GM18520 (cell line): ENCODE measurements around the gene LDLRAD4.

Experiments used
- ATAC-seq: cut with Tn5 transposase; IDR thresholded peaks from one replicate; pipeline ENCODE4 v1.9.1; 2021; ENCODE audit not compliant: unreplicated experiment

Gene LDLRAD4

GRCh38 chr18:13558124-13558523 lies 339.6 kb downstream of the LDLRAD4 start:
- ATAC-seq: peak; percentile 28

- no peak for ATAC-seq
Measured at GRCh38 chr18:13558790-13559189, 340.2 kb downstream of the LDLRAD4 start.

- ATAC-seq: no peak
Measured at GRCh38 chr18:13559754-13560153, 341.2 kb downstream of the LDLRAD4 start.

- no peak for ATAC-seq
Measured at GRCh38 chr18:13560306-13560705, 341.7 kb downstream of the LDLRAD4 start.

- ATAC-seq: peak; percentile 54
Measured at GRCh38 chr18:13562494-13563029, 344.0 kb downstream of the LDLRAD4 start.

DNA sequence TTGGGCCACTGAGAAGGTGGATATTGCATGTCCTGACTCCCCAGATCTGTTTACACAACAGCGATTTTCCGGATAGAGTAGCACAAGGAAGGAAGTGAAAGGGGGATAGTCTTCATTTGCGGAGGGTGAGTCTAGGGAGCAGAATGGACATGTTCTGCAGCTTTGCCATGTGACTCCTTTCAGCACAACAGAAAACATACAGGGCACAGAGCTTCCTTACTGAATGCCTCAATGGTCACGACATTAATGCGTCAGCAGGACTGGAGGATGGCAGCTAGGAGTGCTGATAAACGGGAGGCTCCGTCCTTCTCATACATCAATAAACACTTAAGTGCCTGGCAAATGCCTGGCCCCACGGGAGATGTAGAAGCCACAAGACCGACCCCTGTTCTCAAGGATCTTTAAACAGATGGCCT lies 344.8 kb downstream of the LDLRAD4 start:
- no peak for ATAC-seq

DNA sequence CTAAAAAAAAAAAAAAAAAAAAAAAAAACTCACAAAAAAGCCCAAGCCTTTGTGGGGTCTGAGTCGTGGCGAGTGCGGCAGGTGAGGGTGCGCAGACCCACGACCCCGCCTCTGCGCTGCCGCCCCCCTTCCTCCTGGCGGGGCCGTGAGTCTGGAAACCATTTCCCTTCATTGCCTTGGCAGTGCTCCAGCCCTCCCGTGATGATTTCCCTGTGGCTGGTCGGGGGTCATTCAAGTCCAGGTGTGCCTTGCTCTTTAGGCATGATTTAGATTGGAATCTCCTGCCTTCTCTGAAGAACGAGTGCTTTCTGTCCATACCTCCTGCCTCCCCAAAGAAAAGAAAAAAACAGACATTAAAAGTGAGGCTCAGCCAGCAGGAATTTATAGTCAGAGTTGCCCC lies 346.0 kb downstream of the LDLRAD4 start:
- ATAC-seq: no peak

DNA sequence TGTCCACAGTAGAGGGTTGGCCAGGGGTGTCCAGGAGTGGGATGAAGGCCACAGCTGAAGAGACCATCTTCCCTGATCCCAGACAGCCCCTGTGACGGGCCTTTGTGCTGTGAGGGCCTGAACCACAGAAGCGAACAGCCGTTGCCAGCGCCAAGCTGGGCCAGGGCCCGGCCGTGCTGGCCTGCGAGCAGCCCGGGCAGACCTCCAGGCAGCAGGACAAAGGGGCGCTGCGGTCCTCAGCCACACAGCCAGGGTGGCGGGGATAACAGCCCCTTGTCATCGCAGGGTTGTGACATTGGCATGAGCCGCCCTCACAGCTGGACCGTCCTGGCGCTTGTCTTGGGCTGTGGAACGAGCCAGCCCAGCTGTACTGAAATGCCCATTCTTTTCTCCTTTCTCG lies 346.7 kb downstream of the LDLRAD4 start:
- ATAC-seq: no peak

DNA sequence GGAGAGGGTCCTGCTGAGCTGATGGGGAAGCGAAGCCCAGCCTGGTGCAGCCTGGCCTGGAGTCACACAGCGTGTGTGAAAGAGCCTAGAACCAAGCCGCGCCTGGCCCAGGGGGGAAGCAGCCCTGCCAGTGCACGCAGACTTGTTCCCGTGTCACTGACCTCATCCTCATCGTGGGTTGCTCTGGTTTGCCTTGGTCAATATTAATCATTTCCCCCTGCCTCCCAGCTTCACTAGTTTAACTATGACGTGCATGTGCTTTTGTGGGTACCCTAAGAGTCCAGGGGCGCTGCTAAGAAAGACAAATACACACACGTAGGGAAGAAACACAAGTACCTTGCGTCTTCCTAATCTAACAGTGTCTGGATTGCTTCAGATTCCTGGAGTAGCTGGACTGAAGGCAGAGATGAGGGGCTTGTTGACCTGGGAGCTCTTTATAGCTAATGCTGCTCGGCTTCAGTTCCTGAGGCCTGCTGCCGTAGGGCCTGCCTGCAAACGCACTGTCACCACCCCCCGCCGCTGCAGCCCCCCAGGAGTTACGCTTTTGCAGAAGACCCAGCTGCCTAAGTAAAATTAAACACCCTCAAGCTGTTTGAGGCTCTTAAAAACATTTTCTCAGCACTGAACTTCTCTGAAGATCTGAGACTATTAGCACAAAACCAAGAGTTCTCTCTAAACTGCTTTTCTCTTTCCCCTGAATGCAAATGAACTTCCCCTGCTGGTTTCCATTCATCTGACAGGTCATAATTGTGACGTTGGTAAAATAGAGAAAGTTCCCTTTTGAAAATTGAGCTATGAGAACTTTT lies 348.6 kb downstream of the LDLRAD4 start:
- peak; percentile 46 for ATAC-seq

DNA sequence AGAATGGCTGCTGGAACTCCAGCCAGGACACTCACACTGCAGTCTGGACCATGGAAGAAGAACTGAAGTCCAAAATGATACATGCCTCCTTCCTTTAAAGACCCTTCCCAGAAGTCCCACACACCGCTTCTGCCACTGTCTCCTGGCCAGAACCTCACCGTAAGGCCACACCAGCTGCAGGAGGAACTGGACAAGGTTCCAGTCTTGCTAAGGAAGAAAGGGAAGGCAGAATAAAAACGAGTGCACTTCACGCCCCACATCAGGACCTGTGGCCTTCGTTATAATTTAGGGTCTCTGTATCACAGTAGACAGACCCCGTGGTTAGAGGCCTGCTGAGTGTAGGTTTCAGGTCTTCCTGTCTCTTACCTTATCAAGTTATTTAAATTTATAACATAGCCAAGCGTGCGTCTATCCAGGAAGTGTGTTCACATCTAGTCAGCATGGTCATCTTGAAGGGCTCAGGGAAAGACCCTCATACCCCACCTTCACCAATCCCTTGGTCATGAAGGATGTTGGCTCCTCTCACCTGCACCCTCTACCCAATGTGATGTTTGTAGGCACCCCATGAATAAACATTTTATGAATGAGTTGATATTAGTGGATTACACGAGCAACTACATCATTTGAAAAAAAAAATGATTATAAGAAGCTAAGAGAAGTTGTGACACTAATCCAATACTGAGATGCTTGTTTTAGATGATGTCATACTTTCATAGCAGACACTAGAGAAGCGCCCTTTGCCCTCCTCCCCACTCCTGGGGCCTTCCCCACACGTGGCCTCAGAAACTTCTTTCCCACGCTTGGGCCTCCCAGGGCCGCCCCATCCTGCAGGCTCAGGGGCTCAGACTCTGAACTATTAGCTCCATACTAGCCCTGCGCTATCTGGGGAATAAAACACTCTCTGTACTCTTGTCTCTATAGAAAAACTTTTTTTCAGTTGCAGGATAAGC lies 350.2 kb downstream of the LDLRAD4 start:
- peak; percentile 33 for ATAC-seq

- ATAC-seq: no peak
Measured at GRCh38 chr18:13570216-13570615, 351.7 kb downstream of the LDLRAD4 start.

DNA sequence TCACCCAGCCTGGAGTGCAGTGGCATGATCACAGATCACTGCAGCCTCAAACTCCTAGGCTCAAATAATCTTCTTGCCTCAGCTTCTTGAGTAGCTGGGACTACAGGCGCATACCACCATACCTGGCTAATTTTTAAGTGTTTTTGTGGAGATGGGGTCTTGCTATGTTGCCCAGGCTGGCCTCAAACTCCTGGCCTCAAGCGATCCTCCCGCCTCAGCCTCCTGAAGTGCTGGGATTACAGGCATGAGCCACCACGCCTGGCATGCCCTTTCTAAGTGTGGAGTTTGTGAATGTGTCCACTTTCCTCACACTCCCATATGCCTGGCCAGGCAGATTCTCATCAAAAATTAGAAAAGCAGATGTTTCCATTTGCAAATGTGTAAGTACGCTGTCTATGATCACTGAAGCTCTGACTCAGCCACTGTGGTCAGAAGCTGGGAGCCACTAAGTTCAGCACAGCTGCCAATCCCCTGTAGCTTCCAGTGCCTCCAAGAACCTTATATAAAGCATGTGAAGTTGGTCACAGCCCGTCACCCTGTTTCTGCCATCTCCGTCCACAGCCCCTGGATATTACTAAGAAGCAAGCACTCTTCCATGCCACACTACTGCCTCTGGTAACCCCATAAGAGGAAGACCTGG lies 352.4 kb downstream of the LDLRAD4 start:
- ATAC-seq: no peak

- ATAC-seq: no peak
Measured at GRCh38 chr18:13572148-13572547, 353.6 kb downstream of the LDLRAD4 start.

GRCh38 chr18:13572721-13573120 lies 354.2 kb downstream of the LDLRAD4 start:
- no peak for ATAC-seq

- no peak for ATAC-seq
Measured at GRCh38 chr18:13573750-13574149, 355.2 kb downstream of the LDLRAD4 start.

GRCh38 chr18:13574355-13574754 lies 355.8 kb downstream of the LDLRAD4 start:
- ATAC-seq: no peak

DNA sequence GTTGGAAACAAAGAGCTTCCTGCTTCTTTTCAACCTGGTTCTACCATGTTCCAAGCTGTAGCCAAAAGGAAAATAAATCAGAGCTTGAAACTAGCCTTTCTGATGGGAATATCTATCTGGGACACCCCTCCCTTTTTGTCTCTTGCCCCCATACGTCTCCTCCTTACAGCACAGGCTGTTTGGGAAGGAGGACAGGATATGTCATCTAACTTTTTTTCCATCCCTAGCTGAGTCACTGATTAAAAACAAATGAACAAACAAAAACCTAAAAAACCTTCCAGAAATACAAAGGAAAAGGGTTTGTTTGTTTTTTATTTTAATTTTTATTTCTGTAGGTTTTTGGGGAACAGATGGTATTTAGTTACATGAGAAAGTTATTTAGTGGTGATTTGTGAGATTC lies 356.2 kb downstream of the LDLRAD4 start:
- ATAC-seq: no peak

DNA sequence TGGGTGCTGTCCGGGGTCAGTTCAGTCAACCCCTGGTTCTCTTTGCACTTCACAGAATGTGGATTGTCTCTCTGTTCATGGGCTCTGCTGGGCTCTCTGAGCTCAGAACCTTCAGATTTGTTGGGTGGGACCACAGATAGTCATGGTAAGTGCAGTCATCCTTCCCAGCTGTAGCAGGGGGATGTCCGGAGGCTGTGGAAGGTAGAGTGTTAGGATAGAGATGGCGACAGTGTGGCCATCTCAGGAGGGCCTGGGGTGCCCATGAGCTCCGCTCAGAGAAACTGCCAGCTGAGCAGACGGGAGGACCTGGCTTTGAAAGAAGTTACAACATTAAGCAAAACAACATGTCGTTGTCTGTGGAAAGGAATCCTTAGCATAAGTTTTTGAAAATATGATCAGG lies 358.0 kb downstream of the LDLRAD4 start:
- ATAC-seq: peak; percentile 19

GRCh38 chr18:13577091-13577697 lies 358.6 kb downstream of the LDLRAD4 start:
- peak; percentile 88 for ATAC-seq

GRCh38 chr18:13577781-13578180 lies 359.2 kb downstream of the LDLRAD4 start:
- no peak for ATAC-seq

DNA sequence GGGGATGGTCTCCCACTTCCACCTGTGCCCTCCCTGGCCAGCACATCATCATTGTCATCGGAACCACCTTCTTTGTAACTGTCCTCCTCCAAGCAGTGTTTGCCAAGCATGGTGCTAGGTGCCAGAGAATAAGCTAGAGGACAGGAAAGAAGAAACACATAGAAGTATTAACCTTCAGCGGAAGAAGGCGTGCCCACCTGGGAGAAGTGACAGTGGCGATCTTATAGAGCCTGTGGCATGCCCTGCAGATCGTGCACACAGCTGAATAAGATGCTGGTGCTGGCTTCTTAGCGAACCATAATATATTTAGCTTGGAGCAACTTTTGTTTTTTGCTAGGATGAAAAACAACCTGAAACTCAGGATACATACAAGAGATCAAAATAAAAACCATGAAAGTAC lies 359.8 kb downstream of the LDLRAD4 start:
- ATAC-seq: no peak
